DLD1 (cell line): ENCODE results near the gene MYO9B.

Experiments
- in situ Hi-C: cut with HindIII; loops from 2 replicates; pipeline ENCODE4 v1.10.0; 2017; ENCODE audit warnings: low sequenced_read_pairs

Gene MYO9B

GRCh38 chr19:17055636-17056035 lies 19.9 kb upstream of the MYO9B start:
- in situ Hi-C loops, result no loop called here

DNA sequence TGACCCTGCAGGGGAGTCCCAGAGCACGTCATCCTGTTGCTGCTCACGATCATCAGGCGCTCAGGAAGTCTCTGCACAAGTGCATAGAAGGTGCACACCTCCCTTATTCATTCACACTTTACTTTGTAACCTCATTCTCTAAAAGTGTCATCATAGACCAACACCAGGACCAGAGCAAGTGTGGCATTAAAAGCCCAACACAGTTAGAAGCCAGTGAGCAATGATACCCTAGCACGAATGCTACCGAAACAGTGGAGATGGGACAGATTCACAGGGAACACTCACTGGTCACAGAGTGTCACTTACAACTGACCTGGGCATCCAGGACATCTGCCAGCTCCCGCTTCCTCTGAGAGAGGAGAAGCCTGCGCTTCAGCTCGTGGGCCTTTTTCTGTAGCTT lies 17.3 kb upstream of the MYO9B start:
- in situ Hi-C loops, result no loop called here

DNA sequence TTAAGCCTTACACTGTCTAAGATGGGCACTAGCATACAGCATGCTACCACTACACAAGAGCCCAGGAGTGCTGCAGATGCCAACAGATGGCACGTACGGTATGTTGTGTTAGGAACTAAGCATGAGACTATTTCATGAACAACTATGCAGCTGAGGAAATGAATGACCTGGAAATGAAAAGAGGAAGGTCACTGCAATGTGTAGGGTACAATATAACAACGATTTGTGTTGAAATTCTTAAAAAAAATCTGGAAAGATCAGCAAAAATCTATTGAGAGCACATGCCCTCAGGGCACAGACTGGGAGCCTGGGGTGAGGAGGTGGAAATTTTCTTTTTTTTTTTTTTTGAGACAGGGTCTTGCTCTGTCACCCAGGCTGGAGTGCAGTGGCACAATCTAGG lies 14.8 kb upstream of the MYO9B start:
- in situ Hi-C loops, result no loop called here

DNA sequence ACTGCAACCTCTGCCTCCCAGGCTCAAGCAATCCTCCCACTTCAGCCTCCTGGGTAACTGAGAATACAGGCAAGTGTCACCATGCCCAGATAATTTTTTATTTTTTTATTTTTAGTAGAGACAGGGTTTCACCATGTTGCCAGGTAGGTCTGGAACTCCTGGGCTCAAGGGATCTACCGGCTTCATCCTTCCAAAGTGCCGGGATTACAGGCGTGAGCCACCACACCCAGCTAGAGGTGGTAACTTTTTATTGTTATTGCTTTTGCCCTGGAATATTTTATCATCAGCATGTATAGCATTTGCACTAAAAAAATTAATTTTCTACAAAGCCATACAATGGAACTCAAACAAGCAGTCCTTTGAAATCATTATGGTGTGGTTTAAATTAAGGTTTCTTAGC lies 14.4 kb upstream of the MYO9B start:
- in situ Hi-C loops, result no loop called here

- in situ Hi-C loops, result no loop called here
Measured at GRCh38 chr19:17061691-17062090, 13.9 kb upstream of the MYO9B start.

GRCh38 chr19:17063428-17063827 lies 12.1 kb upstream of the MYO9B start:
- in situ Hi-C loops, result no loop called here

GRCh38 chr19:17069193-17069592 lies 6.4 kb upstream of the MYO9B start:
- in situ Hi-C loops, result no loop called here

DNA sequence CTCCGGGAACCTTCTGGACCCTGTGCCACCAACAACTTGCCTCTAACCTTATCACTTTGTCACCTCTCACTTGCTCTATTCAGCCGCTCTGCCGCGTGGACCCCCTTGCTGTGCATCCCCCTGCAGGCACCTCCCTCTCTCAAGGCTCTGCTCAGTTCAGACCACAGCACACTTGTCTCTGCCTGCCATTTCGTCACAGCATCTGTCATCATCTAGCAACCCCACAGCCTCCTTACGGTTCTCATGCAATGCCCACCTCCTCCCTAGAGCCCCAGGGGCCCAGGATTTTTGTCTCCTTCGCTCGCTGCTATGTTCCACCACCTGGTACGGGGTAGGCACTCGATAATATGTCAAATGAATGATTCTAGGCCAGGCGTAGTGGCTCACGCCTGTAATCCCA lies 5.2 kb upstream of the MYO9B start:
- in situ Hi-C loops, result no loop called here

- in situ Hi-C loops, result no loop called here
Measured at GRCh38 chr19:17070912-17071311, 4.7 kb upstream of the MYO9B start.

DNA sequence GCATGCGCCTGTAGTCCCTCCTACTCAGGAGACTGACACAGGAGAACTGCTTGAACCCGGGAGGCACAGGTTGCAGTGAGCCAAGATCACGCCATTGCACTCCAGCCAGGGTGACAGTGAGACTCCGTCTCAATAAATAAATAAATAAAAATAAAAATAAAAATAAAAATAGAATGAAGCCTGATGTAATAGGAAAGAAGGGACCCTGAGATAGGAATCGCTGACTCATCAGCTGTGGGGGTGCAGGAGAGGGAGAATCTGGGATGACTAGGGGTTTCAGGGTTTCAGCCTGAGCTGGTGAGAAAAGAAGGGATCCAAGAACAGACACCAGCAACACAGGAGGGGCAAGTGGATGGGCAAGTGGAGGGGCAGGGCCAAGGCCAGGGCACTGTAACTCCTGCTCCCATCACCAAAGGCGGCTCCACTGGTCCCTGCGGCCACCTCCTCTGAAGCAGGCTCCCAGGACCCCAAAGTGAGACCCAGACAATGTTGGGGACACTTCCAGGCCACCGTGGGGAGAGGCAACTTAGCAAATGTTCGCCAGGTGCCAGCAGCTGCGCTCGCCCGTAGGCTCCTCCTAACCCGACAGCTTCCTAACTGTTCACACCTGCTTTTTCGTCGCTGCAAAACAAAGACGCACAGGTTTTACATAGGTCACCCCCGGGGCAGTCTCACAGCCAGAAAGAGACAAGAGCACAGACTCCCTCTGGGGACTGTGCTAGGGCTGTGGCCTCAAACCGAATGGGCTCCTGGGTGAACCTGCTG lies 1.5 kb upstream of the MYO9B start:
- in situ Hi-C loops, result no loop called here

- in situ Hi-C loops, result no loop called here
Measured at GRCh38 chr19:17074634-17075034, 943 bp upstream of the MYO9B start.

DNA sequence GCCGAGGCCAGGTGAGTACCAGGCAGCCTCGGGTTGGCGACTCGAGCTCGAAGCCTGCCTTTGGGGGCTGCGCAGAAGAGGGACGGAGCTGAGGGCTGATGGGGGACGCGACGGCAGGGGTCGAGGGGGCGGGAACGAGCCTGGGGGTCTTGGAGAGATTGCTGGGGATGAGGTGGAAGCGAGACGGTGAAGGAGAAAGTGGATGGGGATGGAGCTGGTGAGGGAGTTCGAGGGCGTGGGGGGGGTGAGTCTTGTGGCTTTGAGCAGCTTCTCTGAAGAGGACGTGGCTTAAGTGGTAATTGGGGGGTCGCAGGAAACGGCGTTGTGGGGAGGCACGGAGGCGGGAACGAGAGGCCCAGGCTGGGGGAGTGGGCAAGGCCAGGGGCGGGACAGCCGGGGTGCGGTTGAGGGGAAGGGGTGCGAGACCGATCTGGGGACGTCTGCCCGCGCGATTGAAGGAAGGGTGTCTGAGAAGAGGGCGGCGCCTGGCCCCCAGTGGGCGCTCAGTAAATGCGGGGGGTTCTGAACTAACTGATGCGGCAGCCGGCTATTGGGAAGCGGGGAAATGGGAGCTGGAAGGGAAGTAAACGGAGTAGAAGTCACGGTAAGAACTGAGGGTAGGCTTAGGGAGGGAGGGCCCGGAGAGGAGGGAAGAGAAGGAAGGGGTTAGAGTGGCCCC lies 426 bp downstream of the MYO9B start:
- in situ Hi-C loops, result no loop called here

GRCh38 chr19:17076543-17076991 lies 990 bp downstream of the MYO9B start:
- in situ Hi-C loops, result no loop called here

- in situ Hi-C loops, result no loop called here
Measured at GRCh38 chr19:17077447-17078028, 2.0 kb downstream of the MYO9B start.

GRCh38 chr19:17078036-17078919 lies 2.7 kb downstream of the MYO9B start:
- in situ Hi-C loops, result no loop called here

- in situ Hi-C loops, result no loop called here
Measured at GRCh38 chr19:17078920-17079709, 3.5 kb downstream of the MYO9B start.

GRCh38 chr19:17079710-17080439 lies 4.3 kb downstream of the MYO9B start:
- in situ Hi-C loops, result no loop called here

GRCh38 chr19:17080440-17080801 lies 4.8 kb downstream of the MYO9B start:
- in situ Hi-C loops, result no loop called here

DNA sequence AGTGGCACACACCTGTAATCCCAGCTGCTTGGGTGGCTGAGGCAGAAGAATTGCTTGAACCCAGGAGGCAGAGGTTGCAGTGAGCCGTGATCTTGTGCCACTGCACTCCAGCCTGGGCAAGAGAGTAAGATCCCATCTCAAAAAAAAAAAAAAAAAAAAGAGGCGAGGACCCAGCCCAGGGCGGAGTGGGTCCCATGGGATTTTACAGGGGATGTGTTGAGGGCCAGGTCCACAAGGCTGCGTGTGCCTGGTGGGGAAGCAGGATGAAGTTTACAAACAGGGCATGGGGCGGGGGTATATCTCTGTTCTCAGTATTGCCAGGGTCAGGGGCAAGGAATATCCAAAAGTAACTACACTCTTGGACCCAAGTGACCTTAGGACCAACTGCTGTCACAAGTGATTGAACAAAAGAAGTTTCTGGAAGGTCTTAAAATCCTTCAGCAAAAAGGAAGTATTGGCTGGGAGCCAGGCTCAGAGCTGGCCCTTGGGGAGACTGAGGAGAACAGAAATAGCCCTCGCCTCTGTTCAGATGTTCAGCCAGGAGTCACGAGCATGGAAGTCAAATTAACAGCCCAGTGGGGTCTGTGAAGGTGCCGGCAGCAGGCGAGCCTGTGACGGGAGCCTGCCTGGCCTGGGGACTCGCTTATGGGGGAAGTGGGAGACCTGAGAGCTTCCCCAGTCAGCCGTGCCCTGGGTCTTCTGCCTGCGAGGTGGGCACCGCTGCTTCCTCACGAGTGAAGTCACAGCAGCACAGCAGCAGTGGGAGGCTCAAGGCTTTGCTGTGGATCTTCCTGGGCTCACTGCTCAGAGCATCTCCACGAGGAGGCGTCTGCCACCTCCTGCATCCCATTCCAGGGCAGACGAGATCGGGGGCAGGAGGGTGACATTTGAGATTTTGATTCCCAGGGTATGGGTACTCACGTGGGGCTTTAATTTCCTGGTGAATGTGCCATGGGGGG lies 6.4 kb downstream of the MYO9B start:
- in situ Hi-C loops, result no loop called here
